ENCODE results near the gene TERT. TPM values are rescaled to one million over a fixed set of nuclear protein-coding genes. Genes with fewer than 3 reads are reported as not detected.

TERT gene
- total RNA-seq, 2 experiments from 2014 or later, result 2.1 to 2.2 TPM

- Mint-ChIP-seq H3K9me3 (peaks cover 15% of the 10 kb centered on the region), H3K27ac (peak overlapping the region; percentile 94), H3K4me3 (no peak overlapping the region), H3K36me3 (ENCODE audit: low read depth) (peaks cover 25% of the 10 kb centered on the region), H3K27me3 (peaks cover 13% of the 10 kb centered on the region), H3K4me1 (peaks cover 65% of the 10 kb centered on the region)
- POLR2A ChIA-PET, result interaction anchor here (1.3 to 4.5 kb wide), 5 partner anchors 9 to 211 kb away, joined by 3 to 21 read pairs (median 6); partner anchors contain the start of genes CLPTM1L, LPCAT1 and TERT
- CTCF ChIA-PET, result interaction anchor here (1.0 to 1.5 kb wide), 2 partner anchors 12 to 15 kb away, joined by 3 to 5 read pairs; no protein-coding TSS in a partner anchor
- no peak for DNase-seq
These were observed 17.3 kb upstream of the TERT start for GRCh38 chr5:1312206-1312605.

DNA sequence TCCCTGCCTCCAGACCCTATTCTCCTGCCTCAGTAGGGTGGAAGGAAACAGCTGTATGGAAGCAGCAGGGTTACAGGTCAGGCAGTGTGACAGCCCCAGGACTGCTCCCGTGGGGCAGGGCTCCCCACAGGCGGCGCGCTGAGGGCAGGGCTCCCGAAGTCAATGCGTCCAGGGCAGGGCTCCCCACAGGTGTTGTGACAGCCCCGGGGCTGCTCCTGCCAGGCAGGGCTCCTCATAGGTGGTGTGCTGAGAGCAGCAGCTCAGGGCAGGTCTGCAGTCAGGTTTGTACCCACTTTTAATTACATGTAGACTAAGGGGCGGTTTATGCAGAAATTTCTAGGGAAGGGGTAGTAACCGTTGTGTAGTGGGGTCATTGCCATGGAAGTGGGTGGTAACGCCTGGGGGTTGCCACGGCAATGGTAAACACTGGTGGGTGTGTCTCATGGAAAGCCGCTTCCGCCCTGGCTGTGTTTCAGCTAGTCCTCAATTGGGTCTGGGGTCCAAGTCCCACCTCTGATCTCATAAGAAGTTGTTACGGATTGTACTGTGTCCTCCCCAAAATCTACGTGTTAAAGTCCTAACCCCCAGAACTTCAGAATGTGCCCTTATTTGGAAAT, 16.7 kb upstream of the TERT start:
- H3K27me3 Mint-ChIP-seq, result peaks cover 13% of the 10 kb centered on the region
- H3K4me1 Mint-ChIP-seq, result peaks cover 59% of the 10 kb centered on the region
- no peak overlapping the region for H3K27ac Mint-ChIP-seq
- no peak for DNase-seq
- CTCF ChIA-PET, result no interaction called here
- H3K4me3 Mint-ChIP-seq, result no peak overlapping the region
- peaks cover 21% of the 10 kb centered on the region for H3K36me3 Mint-ChIP-seq (ENCODE audit: low read depth)
- POLR2A ChIA-PET, result interaction anchor here (4.5 kb wide), 1 partner anchor 33 kb away, joined by 21 read pairs; the partner anchor contains the start of gene CLPTM1L
- peaks cover 15% of the 10 kb centered on the region for H3K9me3 Mint-ChIP-seq

DNA sequence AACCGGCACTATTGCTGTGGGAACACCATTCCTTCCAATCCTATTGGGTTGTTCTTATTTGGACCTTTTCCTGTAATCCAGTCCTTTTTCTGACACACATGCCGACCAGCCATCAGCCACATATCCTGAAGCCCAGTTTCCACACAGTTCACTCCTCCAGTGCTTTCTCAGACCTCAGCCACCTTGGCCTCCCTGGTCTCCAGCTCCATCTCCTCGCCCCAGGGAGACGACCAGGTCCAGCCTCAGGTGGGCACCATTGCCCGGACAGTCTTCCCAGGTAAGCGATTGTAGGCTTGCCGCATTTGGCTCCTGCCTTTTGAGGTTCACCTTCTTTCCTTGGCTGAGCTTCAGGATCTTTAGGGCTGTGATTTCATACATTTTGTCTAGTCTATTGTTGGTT, 15.2 kb upstream of the TERT start:
- Mint-ChIP-seq H3K27ac (no peak overlapping the region), H3K27me3 (peaks cover 17% of the 10 kb centered on the region), H3K4me3 (no peak overlapping the region), H3K36me3 (ENCODE audit: low read depth) (peaks cover 21% of the 10 kb centered on the region), H3K4me1 (peaks cover 45% of the 10 kb centered on the region), H3K9me3 (peaks cover 15% of the 10 kb centered on the region)
- ChIA-PET POLR2A (interaction anchor here (1.1 to 2.3 kb wide), 2 partner anchors 35 to 136 kb away, joined by 3 to 6 read pairs; partner anchors contain the start of gene CLPTM1L), CTCF (interaction anchor here (0.6 kb wide), 1 partner anchor 97 kb away, joined by 3 read pairs; no protein-coding TSS in a partner anchor)
- no peak for DNase-seq

GRCh38 chr5:1304033-1304432, 9.2 kb upstream of the TERT start:
- no peak for DNase-seq
- no peaks in the 10 kb centered on the region for H3K9me3 Mint-ChIP-seq
- POLR2A ChIA-PET, result interaction anchor here (1.2 to 1.7 kb wide), 2 partner anchors 9 to 12 kb away, joined by 3 to 6 read pairs; no protein-coding TSS in a partner anchor
- H3K27me3 Mint-ChIP-seq, result peaks cover 36% of the 10 kb centered on the region
- H3K36me3 Mint-ChIP-seq (ENCODE audit: low read depth), result no peaks in the 10 kb centered on the region
- peaks cover 3% of the 10 kb centered on the region for H3K4me1 Mint-ChIP-seq
- CTCF ChIA-PET, result no interaction called here
- H3K4me3 Mint-ChIP-seq, result no peak overlapping the region
- no peak overlapping the region for H3K27ac Mint-ChIP-seq

DNA sequence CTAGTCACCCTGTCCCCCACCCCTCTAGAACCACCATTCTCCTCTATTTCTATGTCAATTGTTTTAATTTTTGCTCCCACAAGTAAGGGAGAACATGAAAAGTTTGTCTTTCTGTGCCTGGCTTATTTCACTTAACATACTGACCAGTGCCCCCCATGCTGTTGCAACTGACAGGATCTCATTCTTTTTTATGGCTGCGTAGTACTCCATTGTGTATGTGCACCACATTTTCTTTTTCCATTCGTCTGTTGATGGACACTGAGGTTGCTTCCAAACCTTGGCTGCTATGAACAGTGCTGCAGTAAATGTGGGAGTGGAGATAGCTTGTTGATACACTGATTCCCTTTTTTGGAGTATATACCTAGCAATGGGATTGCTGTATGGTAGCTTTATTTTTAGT, 7.4 kb upstream of the TERT start:
- H3K27ac Mint-ChIP-seq, result no peak overlapping the region
- POLR2A ChIA-PET, result interaction anchor here (0.9 to 1.7 kb wide), 2 partner anchors 11 to 13 kb away, joined by 3 to 6 read pairs; no protein-coding TSS in a partner anchor
- no peak for DNase-seq
- peaks cover 36% of the 10 kb centered on the region for H3K27me3 Mint-ChIP-seq
- H3K36me3 Mint-ChIP-seq (ENCODE audit: low read depth), result no peaks in the 10 kb centered on the region
- H3K9me3 Mint-ChIP-seq, result no peaks in the 10 kb centered on the region
- no peak overlapping the region for H3K4me3 Mint-ChIP-seq
- H3K4me1 Mint-ChIP-seq, result no peaks in the 10 kb centered on the region
- CTCF ChIA-PET, result no interaction called here

DNA sequence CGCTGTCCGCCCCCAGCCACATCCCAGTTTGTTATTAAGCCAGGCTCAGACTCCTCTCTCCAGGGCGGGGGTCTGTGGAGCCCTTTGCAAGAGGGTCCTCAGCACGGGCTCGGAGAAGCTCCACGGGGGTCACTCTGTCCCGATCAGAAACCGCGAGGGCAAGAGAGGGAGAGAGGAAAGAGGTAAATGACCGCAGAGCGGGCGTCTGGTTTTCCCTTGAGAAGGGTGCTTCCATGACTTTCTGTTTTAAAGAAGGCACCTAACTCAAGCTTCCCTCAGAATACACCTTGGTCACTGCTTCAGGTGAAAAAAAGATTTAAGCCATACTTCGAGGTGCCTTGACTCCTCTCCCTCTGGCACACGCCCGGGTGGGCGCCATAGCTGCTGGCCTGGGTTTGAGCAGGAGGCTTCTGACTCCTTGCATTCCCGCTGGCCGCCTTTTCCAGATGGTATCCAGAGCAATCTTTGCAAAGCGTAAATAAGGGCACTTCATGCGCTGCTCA, 5.8 kb upstream of the TERT start:
- Mint-ChIP-seq H3K4me1 (peaks cover 2% of the 10 kb centered on the region), H3K9me3 (no peaks in the 10 kb centered on the region), H3K27ac (no peak overlapping the region), H3K27me3 (peaks cover 43% of the 10 kb centered on the region), H3K4me3 (no peak overlapping the region), H3K36me3 (ENCODE audit: low read depth) (no peaks in the 10 kb centered on the region)
- ChIA-PET CTCF (interaction anchor here (1.6 kb wide), 1 partner anchor 46 kb away, joined by 4 read pairs; no protein-coding TSS in a partner anchor), POLR2A (no interaction called here)
- no peak for DNase-seq

- POLR2A ChIA-PET, result no interaction called here
- Mint-ChIP-seq H3K27me3 (peaks cover 38% of the 10 kb centered on the region), H3K9me3 (no peaks in the 10 kb centered on the region), H3K4me1 (peaks cover 3% of the 10 kb centered on the region), H3K27ac (no peak overlapping the region), H3K4me3 (no peak overlapping the region), H3K36me3 (ENCODE audit: low read depth) (no peaks in the 10 kb centered on the region)
- DNase-seq, result no peak
- CTCF ChIA-PET, result interaction anchor here (1.6 kb wide), 1 partner anchor 45 kb away, joined by 4 read pairs; no protein-coding TSS in a partner anchor
These were observed 5.1 kb upstream of the TERT start for GRCh38 chr5:1299961-1300360.

GRCh38 chr5:1299511-1299850, 4.6 kb upstream of the TERT start:
- Mint-ChIP-seq H3K36me3 (ENCODE audit: low read depth) (no peaks in the 10 kb centered on the region), H3K27ac (no peak overlapping the region), H3K27me3 (peaks cover 33% of the 10 kb centered on the region), H3K4me1 (peaks cover 3% of the 10 kb centered on the region), H3K4me3 (no peak overlapping the region), H3K9me3 (no peaks in the 10 kb centered on the region)
- DNase-seq, result no peak
- ChIA-PET POLR2A (no interaction called here), CTCF (interaction anchor here (1.6 kb wide), 1 partner anchor 45 kb away, joined by 4 read pairs; no protein-coding TSS in a partner anchor)

DNA sequence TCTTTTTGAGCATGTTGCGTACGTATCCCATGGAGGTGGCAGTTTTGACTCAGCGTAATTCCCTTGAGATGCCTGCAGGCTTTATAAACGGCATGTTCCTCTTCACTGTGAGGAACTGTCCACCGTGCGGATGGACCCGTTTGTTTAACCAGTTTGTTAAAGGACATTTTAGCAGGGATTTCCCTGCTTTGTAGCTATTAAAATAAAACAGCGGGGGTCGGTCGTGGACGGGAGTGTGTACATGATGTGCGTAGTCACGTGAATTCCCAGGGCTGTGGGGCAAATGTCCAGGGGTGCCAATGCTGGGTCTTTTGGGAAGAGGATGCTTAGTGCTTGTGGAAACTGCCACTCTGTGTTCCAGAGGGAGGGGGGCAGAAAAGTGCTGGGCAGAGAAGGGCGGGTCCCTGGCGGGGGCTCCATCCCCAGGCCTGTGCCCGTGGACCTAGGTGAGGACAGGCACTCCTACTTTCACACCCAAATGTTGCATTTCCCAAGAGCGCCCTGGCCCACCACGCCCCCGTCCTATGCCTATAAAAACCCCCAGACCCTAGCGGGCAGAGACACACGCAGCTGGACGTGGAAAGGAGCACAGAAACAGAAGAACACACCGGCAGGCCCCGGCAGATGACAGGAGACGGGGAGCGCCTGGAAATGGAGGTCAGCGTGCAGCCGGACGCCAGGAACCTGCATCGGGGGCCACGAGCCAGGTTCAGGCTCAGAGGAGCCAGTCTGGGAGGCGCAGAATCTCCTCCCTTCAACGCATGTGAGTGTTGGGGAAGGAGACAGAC, 4.0 kb upstream of the TERT start:
- H3K27me3 Mint-ChIP-seq, result peaks cover 28% of the 10 kb centered on the region
- CTCF ChIA-PET, result interaction anchor here (1.6 kb wide), 1 partner anchor 44 kb away, joined by 4 read pairs; no protein-coding TSS in a partner anchor
- peaks cover 3% of the 10 kb centered on the region for H3K4me1 Mint-ChIP-seq
- H3K9me3 Mint-ChIP-seq, result no peaks in the 10 kb centered on the region
- no peak overlapping the region for H3K27ac Mint-ChIP-seq
- H3K4me3 Mint-ChIP-seq, result no peak overlapping the region
- POLR2A ChIA-PET, result no interaction called here
- DNase-seq, result no peak
- no peaks in the 10 kb centered on the region for H3K36me3 Mint-ChIP-seq (ENCODE audit: low read depth)

DNA sequence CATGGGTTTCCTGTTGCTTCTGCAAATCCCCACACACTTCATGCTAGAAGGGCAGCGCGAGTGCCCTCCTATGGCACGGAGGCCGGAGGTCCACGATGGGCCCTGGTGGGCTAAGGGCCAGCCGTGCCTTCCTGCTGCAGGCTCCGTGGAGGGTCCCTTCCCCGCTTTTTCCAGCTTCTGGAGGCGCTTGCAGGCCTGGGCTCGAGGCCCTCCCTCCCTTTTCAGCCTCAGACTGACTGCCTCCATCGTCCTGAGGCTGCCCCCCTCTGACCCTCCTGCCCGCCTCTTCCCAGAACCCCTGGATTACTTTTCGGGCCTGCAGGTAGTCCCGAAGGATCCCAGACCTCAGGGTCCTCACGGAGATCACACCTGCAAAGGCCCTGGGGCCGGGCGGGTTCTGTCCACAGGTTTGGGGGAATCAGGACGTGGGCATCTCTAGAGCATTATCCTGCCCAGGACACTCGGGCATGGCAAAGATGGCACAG, 3.2 kb upstream of the TERT start:
- H3K9me3 Mint-ChIP-seq, result no peaks in the 10 kb centered on the region
- peaks cover 7% of the 10 kb centered on the region for H3K4me1 Mint-ChIP-seq
- ChIA-PET CTCF (no interaction called here), POLR2A (no interaction called here)
- H3K36me3 Mint-ChIP-seq (ENCODE audit: low read depth), result no peaks in the 10 kb centered on the region
- H3K27me3 Mint-ChIP-seq, result peaks cover 20% of the 10 kb centered on the region
- DNase-seq, result no peak
- no peak overlapping the region for H3K4me3 Mint-ChIP-seq
- no peak overlapping the region for H3K27ac Mint-ChIP-seq

- POLR2A ChIA-PET, result interaction anchor here (1.7 to 2.3 kb wide), 2 partner anchors 19 to 88 kb away, joined by 4 to 5 read pairs; no protein-coding TSS in a partner anchor
These were observed 2.4 kb upstream of the TERT start for GRCh38 chr5:1297243-1297642.

DNA sequence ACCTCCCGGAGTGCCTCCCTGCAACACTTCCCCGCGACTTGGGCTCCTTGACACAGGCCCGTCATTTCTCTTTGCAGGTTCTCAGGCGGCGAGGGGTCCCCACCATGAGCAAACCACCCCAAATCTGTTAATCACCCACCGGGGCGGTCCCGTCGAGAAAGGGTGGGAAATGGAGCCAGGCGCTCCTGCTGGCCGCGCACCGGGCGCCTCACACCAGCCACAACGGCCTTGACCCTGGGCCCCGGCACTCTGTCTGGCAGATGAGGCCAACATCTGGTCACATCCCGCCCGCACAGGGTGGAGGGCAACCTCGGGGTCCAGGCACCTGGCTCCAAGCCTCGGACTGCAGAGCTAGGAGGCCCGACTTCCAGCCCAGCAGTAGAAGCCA, 776 bp upstream of the TERT start:
- Mint-ChIP-seq H3K4me3 (no peak overlapping the region), H3K4me1 (peaks cover 7% of the 10 kb centered on the region), H3K27ac (no peak overlapping the region), H3K36me3 (ENCODE audit: low read depth) (no peaks in the 10 kb centered on the region), H3K9me3 (no peaks in the 10 kb centered on the region), H3K27me3 (peaks cover 7% of the 10 kb centered on the region)
- no peak for DNase-seq
- ChIA-PET POLR2A (interaction anchor here (1.2 to 2.5 kb wide), 4 partner anchors 20 to 90 kb away, joined by 4 to 7 read pairs (median 4); no protein-coding TSS in a partner anchor), CTCF (interaction anchor here (0.5 kb wide), 1 partner anchor 339 kb away, joined by 5 read pairs; no protein-coding TSS in a partner anchor)

More at GRCh38 chr5:1297243-1297642, 2.4 kb upstream of the TERT start:
- H3K4me3 Mint-ChIP-seq, result no peak overlapping the region
- H3K4me1 Mint-ChIP-seq, result peaks cover 7% of the 10 kb centered on the region
- H3K9me3 Mint-ChIP-seq, result no peaks in the 10 kb centered on the region
- CTCF ChIA-PET, result no interaction called here
- DNase-seq, result no peak
- H3K27ac Mint-ChIP-seq, result no peak overlapping the region
- H3K36me3 Mint-ChIP-seq (ENCODE audit: low read depth), result no peaks in the 10 kb centered on the region
- H3K27me3 Mint-ChIP-seq, result peaks cover 13% of the 10 kb centered on the region

All from activated CD4-positive, alpha-beta memory T cell treated with anti-CD3 and anti-CD28 coated beads, Interleukin-2, amount 10 ng/mL, durations not matched to agents 7 days and 5 days (primary cell).